CD14-positive monocyte (primary cell): Measurements from ENCODE around the gene BMPER. TPM values are rescaled to one million over a fixed set of nuclear protein-coding genes. Genes with fewer than 3 reads are reported as not detected.

Experiments used
- DNase-seq, 3 donors: peaks; one replicate each; pipeline ENCODE4 v3.0.0-alpha.2; 2011 to 2022
- H2AFZ ChIP-seq: 2 replicates; pipeline ENCODE4 v1.6.0; 2012; ENCODE audit warnings: mild to moderate bottlenecking, low read depth, low read length, inconsistent platforms; ENCODE audit not compliant: insufficient read depth, poor library complexity, severe bottlenecking
- H3K27ac ChIP-seq, 2 donors: 1 replicate in 1 of 2; 2 replicates in 1 of 2; pipeline ENCODE4 v1.5.1; 2012 to 2013; ENCODE audit warnings: low read length in 2 of 2, control low read depth in 1 of 2, inconsistent platforms in 1 of 2, low read depth in 1 of 2, mild to moderate bottlenecking in 1 of 2
- H3K27me3 ChIP-seq, 2 donors: one replicate each; pipeline versions ENCODE4 v1.6.0 to v1.6.1; 2011 to 2013; ENCODE audit warnings: low read length in 2 of 2; ENCODE audit not compliant: control insufficient read depth in 2 of 2, insufficient read depth in 2 of 2
- H3K36me3 ChIP-seq, 2 donors: replicated peaks in 1 of 2; 1 replicate in 1 of 2; 2 replicates in 1 of 2; pipeline versions ENCODE4 v1.5.1 to v1.6.1; 2012 to 2013; ENCODE audit warnings: low read length in 2 of 2, control low read depth in 1 of 2, inconsistent platforms in 1 of 2, mild to moderate bottlenecking in 1 of 2; ENCODE audit not compliant: insufficient read depth in 2 of 2, control insufficient read depth in 1 of 2
- H3K4me1 ChIP-seq, 2 donors: 1 replicate in 1 of 2; 2 replicates in 1 of 2; pipeline versions ENCODE4 v1.5.1 to v1.6.1; 2012 to 2013; ENCODE audit warnings: low read length in 2 of 2, control low read depth in 1 of 2, inconsistent platforms in 1 of 2, mild to moderate bottlenecking in 1 of 2, moderate library complexity in 1 of 2; ENCODE audit not compliant: insufficient read depth in 2 of 2, control insufficient read depth in 1 of 2
- H3K4me2 ChIP-seq: replicated peaks from 2 replicates; pipeline ENCODE3; 2012; ENCODE audit warnings: low read length, moderate library complexity, mild to moderate bottlenecking; ENCODE audit not compliant: poor library complexity, severe bottlenecking; ENCODE audit errors: extremely low read depth
- H3K4me3 ChIP-seq, 3 experiments: fragments of 200-600 bp in 1 of 3; sonication (generic) in 1 of 3; replicated peaks in 1 of 3; 1 replicate in 2 of 3; 2 replicates in 1 of 3; pipeline ENCODE4 v1.5.1; 2011 to 2013; ENCODE audit warnings: low read length in 3 of 3, mild to moderate bottlenecking in 3 of 3, control low read depth in 2 of 3, low read depth in 2 of 3, inconsistent platforms in 1 of 3, moderate library complexity in 1 of 3
- H3K79me2 ChIP-seq: 2 replicates; pipeline ENCODE4 v1.6.0; 2012; ENCODE audit warnings: mild to moderate bottlenecking, control low read depth, inconsistent platforms, low read length, moderate library complexity; ENCODE audit not compliant: insufficient read depth
- H3K9ac ChIP-seq: 2 replicates; pipeline ENCODE4 v1.6.0; 2017; ENCODE audit warnings: low read length, mild to moderate bottlenecking; ENCODE audit not compliant: insufficient read depth, poor library complexity, severe bottlenecking
- H3K9me3 ChIP-seq, 2 donors: replicated peaks in 1 of 2; 1 replicate in 1 of 2; 2 replicates in 1 of 2; pipeline versions ENCODE4 v1.5.1 to v1.6.1; 2012 to 2013; ENCODE audit warnings: low read length in 2 of 2, control low read depth in 1 of 2; ENCODE audit not compliant: control insufficient read depth in 1 of 2, insufficient read depth in 1 of 2
- H4K20me1 ChIP-seq: 2 replicates; pipeline ENCODE4 v1.6.0; 2012; ENCODE audit warnings: mild to moderate bottlenecking, low read length, control low read depth, moderate library complexity; ENCODE audit not compliant: insufficient read depth
- H3K27ac Mint-ChIP-seq, 7 donors: one replicate each; pipeline ENCODE4 v1.8.0; 2020; ENCODE audit warnings: mild to moderate bottlenecking in 7 of 7, mixed read lengths in 7 of 7, moderate library complexity in 6 of 7, inconsistent platforms in 2 of 7
- H3K27me3 Mint-ChIP-seq, 3 donors: one replicate each; pipeline ENCODE4 v1.8.0; 2021 to 2022; ENCODE audit warnings: low read depth in 3 of 3, mild to moderate bottlenecking in 3 of 3, mixed read lengths in 3 of 3, moderate library complexity in 3 of 3, inconsistent platforms in 1 of 3
- H3K36me3 Mint-ChIP-seq, 2 donors: one replicate each; pipeline ENCODE4 v1.8.0; 2020; ENCODE audit warnings: mixed read lengths in 2 of 2, inconsistent platforms in 1 of 2, mild to moderate bottlenecking in 1 of 2
- H3K4me1 Mint-ChIP-seq: one replicate; pipeline ENCODE4 v1.8.0; 2020; ENCODE audit warnings: mild to moderate bottlenecking, mixed read lengths
- H3K4me3 Mint-ChIP-seq, 2 donors: one replicate each; pipeline ENCODE4 v1.8.0; 2020; ENCODE audit warnings: mild to moderate bottlenecking in 2 of 2, mixed read lengths in 2 of 2, moderate library complexity in 1 of 2
- H3K9me3 Mint-ChIP-seq, 7 donors: one replicate each; pipeline ENCODE4 v1.8.0; 2020 to 2022; ENCODE audit warnings: mixed read lengths in 7 of 7, mild to moderate bottlenecking in 6 of 7, moderate library complexity in 6 of 7, inconsistent platforms in 2 of 7
- CTCF ChIP-seq: fragments of 200-600 bp; IDR thresholded peaks from one replicate; pipeline ENCODE4 v1.8.0; 2022; ENCODE audit warnings: antibody characterized with exemption, mild to moderate bottlenecking
- WGBS: methylation state at CpG from one replicate; pipeline ENCODE4 v1.1.5; 2013; ENCODE audit warnings: missing lambda C conversion rate; ENCODE audit not compliant: insufficient coverage; 5-methylcytosine and 5-hydroxymethylcytosine counted together
- intact Hi-C, 2 donors: fragments of 100-400 bp; cut with micrococcal nuclease; formaldehyde crosslinking; loops; one replicate each; pipeline versions ENCODE4 v1.15.0 to v1.15.1; 2023
- polyA plus RNA-seq, 3 donors: library from polyadenylated mRNA; depleted of rRNA in 1 of 3; unstranded in 2 of 3; stranded (reverse) in 1 of 3; fragments of 300-500 nt in 2 of 3; fragments of >200 nt in 1 of 3; fragmentation: Illumina TruSeq in 2 of 3; gene quantifications; 1 replicate in 2 of 3; 2 replicates in 1 of 3; pipeline ENCODE4 v1.2.3, GENCODE V29; 2012 to 2021

The BMPER gene
- polyA plus RNA-seq, 3 donors, result not detected

GRCh38 chr7:34133983-34134782, 228.8 kb downstream of the BMPER start:
- Mint-ChIP-seq H3K36me3 (no peaks in the 10 kb centered on the region), H3K4me1 (no peaks in the 10 kb centered on the region), H3K27me3 (peaks cover 0 to 3% (median 0%) of the 10 kb centered on the region in 3 donors), H3K27ac (no peak overlapping the region), H3K4me3 (no peak overlapping the region), H3K9me3 (peaks cover 0 to 3% (median 0%) of the 10 kb centered on the region in 7 donors)
- Histone ChIP-seq H3K79me2 (no peaks in the 10 kb centered on the region), H3K4me3 (no peak overlapping the region), H3K9ac (no peak overlapping the region), H3K27ac (no peak overlapping the region), H3K36me3 (no peaks in the 10 kb centered on the region), H3K4me1 (no peaks in the 10 kb centered on the region), H3K4me2 (no peak overlapping the region), H4K20me1 (no peaks in the 10 kb centered on the region), H3K9me3 (no peaks in the 10 kb centered on the region), H3K27me3 (no peaks in the 10 kb centered on the region), H2AFZ (no peak overlapping the region)
- intact Hi-C loops, result no loop called here
- DNase-seq, result no peak
- TF ChIP-seq CTCF, result no peak
- 37% methylated on average over 6 of the region's 12 CpGs for WGBS

GRCh38 chr7:34135924-34136323, 230.6 kb downstream of the BMPER start:
- Histone ChIP-seq H3K9me3 (no peaks in the 10 kb centered on the region), H4K20me1 (no peaks in the 10 kb centered on the region), H3K79me2 (no peaks in the 10 kb centered on the region), H3K4me3 (no peak overlapping the region), H2AFZ (no peak overlapping the region), H3K4me1 (no peaks in the 10 kb centered on the region), H3K9ac (no peak overlapping the region), H3K27me3 (no peaks in the 10 kb centered on the region), H3K4me2 (no peak overlapping the region), H3K36me3 (no peaks in the 10 kb centered on the region), H3K27ac (no peak overlapping the region)
- no peak for TF ChIP-seq CTCF
- Mint-ChIP-seq H3K4me1 (no peaks in the 10 kb centered on the region), H3K9me3 (peaks cover 0 to 3% (median 0%) of the 10 kb centered on the region in 7 donors), H3K36me3 (no peaks in the 10 kb centered on the region), H3K27me3 (peaks cover 0 to 3% (median 0%) of the 10 kb centered on the region in 3 donors), H3K4me3 (no peak overlapping the region), H3K27ac (no peak overlapping the region)
- 33% methylated on average over 2 of the region's 4 CpGs for WGBS
- DNase-seq, result no peak
- intact Hi-C loops, result no loop called here
